HG03025 (cell line): ENCODE measurements around the gene GPR107.

Source experiments
- ATAC-seq: cut with Tn5 transposase; IDR thresholded peaks from one replicate; pipeline ENCODE4 v1.9.1; 2021; ENCODE audit warnings: mild to moderate bottlenecking, moderate library complexity; ENCODE audit not compliant: unreplicated experiment, low FRiP score

The GPR107 gene

DNA sequence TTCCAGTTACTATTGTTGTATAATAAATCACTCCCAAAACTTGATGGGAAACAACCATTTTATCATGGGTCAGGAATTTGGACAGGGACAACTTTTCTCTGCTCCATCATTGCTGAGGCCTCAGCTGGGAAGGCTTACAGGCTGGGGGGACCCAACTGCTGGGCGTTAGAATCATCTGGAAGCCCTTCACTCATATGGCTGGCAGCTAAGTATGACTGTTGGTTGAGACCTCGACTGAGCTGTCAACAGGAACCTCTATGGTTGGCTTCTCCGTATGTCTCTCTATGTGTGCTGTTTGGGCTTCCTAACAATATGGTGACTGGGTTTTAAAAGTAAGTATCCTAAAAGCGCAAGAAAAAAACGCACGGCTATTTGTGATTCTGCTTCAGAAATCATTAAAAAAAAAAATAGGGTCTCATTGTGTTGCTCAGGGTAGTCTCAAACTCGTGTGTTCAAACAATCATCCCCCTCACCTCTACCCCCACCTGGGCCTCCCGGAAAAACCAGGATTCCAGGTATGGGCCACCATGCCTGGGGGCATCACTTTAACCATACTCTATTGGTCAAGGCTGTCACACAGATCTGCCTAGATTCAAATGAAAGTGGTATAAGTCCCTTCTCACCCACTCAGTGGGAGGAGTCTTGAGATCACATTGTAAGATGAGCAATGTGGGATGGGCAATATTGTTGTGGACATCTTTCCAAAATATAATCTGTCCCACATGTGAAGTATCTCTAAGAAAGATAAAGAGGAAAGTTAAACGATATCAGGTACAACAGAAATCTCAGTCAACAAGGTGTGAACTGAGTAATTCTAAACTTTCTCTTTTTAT is 26.0 kb upstream of the GPR107 start:
- ATAC-seq: no peak

DNA sequence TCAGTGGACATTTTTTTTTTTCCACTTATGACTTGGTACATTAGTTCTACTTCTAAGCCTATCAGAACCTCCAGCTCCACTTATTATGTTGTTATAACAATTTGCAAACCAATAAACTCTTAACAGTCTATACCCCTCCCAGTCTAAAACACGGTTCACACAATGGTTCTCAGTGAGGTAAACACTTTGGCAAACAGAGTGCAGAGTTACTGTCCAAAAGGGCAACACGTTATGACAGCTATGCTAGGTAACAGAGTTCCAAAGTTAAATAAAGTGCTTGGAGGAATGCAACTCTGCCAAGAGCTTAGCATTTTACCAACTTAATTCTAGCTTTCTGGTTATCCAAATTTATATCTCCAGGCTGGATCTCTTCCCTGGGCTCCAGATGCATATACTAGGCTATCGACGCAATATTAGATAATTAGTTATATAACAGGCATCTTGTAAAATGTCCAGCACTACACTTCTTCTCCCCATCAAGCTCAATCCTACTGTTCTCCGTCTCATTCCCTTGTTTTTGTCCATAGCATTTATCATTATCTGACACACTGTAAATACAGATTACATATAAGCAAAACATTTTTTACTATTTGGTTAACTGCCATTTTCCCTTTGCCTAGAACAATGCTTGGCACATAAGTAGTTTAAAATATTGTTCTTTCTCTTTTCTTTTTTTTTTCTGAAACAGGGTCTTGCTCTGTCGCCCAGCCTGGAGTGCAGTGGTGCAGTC is 25.0 kb upstream of the GPR107 start:
- ATAC-seq: no peak

DNA sequence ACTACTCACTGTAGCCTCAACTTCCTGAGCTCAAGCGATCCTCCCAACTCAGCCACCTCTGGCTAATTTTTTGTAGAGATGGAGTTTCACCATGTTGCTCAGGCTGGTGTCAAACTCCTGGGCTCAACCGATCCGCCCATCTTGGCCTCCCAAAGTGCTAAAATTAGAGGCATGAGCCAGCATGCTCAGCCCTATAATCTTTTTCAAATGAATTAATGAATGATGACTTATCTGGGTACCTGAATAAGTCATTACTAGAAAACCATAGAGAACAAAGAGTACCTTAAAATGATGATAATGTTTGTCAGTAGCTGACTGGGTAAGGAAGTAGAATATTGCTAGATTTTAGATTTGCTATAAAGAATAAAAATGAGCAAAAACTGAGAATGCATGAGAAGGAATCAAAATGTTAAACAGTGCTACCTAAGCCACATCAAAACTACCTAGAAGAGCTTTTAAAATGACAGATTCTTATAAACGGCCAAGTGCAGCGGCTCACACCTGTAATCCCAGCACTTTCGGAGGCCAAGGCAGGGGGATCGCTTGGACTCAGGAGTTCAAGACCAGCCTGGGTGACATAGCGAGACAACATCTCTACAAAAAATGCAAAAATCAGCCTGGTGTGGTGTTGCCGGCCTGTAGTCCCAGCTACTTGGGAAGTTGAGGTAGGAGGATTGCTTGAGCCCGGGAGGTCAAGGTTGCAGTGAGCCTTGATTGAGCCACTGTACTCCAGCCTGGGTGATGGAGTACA is 24.3 kb upstream of the GPR107 start:
- no peak for ATAC-seq

DNA sequence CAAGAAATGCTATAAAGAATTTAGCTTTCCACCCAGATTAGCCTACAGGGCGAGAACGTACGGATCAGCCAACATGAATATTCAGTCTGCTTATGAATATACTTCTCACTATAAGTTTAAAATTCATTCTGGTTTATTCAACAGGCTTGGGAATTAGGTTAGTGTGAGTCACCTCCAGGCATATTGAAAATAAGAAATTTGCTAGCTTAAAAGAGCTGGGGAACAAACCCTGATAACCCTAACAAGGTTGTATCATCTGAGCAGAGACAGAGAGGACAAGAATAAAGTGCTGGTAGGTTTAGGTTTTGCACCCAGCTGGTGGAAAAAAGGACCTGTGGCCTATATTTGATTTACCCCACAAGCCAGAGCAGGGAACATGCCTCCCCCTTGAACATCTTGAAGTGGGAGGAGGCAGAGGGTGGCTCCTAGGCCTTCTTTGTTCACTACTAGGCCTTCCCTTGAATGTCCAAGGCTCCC is 23.0 kb upstream of the GPR107 start:
- ATAC-seq: no peak

DNA sequence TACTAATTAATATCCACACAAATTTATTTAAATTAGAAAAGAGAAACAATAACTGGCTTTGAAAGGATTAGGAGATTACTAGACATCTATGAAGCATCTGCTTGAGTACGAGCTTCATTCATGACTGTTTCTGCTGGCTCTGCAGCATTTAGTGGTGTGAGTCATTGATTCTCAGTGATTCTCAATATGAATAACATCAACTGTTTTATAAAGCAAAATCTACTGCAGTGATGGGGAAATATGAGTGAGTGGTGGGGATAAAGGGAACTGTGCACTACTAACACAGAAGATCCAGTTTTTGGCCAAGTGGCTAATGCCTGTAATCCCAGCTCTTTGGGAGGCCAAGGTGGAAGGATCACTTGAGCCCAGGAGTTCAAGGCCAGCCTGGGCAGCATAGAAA is 19.1 kb upstream of the GPR107 start:
- no peak for ATAC-seq

DNA sequence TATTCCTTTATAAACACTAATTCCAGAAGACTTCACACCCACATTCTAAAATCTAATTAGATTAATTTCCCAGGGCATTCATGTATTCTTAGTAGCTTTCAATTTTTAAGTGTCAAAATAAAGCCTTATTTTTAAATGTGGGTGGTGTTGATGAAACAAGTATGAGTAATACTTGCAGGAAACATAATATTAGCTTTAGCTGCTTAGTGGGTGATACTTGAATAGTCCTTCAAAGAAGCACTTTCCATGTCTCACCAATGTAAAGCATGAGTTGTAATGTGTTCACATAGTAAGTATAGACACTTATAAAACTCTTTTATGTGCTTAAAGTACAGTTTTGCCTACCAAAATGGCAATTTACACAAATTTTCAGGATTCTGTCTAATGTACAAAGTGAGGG is 17.6 kb upstream of the GPR107 start:
- no peak for ATAC-seq

DNA sequence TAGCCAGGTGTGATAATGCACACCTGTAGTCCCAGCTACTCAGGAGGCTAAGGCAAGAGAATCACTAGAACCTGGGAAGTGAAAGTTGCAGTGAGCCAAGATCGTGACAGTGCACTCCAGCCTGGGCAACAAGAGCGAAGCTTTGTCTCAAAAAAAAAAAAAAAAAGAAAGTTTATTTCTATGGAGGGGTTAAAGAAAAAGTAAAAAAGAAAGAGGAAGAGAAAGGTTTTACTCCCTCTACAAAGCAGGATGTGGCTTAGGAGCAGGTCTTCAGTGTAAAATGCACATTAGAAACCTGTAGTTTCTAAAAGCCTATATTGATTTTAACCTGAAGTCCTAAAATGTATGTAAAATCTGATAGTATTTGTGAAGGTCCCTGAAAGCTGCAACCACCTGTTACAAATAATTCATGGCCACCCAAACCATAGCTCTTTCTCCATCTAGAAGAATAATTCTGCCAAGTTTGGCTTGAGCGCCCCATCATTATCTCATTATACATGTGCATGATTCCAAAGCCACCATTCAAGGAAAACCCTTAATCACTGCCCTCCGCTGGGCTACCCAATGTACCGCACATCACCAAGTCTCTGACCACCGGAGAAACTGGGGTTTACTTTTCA is 14.1 kb upstream of the GPR107 start:
- no peak for ATAC-seq

DNA sequence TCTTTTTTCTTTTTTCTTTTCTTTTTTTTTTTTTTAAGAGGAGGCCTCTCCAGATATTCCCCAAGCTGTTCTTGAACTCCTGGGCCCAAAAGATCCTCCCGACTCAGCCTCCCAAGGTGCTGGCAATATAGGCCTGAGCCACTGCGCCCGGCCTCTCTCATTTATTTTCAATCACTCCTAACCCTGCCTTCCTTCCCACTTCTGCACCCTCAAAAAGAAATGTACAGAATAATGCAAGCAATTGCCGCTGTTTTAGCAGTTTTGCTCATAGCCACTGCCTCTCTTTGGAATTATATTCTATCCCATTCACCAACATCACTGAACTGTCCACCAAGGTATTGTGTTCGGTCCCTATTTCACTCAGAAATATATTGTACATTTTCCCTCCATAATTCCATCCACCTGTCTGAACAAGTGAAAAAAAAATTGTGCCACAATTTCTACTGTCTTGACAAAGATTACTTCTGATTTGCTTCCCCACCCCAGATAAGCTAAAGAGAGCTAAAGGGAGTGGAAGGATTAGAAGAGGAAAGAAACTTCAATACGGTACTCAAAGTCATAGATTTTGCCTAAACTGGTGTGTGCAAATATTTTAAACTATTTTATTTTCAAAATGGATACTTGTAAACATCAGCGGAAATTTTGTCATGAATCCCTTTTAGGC is 12.6 kb upstream of the GPR107 start:
- no peak for ATAC-seq

DNA sequence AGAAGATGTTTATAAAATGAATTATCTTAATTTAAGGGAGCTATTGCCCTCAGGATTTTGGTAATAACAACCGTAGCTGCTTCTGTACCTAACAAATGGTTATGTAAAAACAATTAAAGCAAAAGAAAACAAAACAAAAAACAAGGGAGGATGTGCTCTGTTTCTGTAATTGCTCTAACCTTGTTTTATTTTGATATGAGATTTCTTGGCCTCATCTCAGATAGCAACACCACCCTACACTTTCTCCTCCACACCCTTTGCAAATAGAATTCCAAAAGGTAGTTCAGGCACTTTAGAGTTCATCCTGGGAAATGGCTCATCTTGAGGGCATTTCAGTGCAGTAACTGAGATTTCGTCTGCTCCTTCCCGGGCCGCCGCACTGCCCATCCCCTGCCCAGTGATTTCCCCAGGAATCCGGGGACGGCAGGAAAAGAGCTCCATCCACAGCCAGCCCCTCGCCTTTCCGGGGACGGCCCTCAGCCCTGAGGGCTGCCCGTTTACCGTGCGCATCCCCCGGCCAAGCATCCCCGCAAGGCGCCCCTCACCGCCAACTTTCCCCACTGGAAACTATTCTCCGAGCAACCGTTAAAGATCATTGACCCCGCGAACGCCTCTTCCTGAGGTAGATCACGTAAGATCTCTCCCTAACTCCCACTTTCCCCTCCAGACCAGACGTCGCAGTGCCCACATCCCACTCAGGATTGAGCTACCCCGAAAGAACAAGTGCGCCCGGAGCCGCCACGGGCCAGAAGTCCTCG is 11.9 kb upstream of the GPR107 start:
- ATAC-seq: no peak

DNA sequence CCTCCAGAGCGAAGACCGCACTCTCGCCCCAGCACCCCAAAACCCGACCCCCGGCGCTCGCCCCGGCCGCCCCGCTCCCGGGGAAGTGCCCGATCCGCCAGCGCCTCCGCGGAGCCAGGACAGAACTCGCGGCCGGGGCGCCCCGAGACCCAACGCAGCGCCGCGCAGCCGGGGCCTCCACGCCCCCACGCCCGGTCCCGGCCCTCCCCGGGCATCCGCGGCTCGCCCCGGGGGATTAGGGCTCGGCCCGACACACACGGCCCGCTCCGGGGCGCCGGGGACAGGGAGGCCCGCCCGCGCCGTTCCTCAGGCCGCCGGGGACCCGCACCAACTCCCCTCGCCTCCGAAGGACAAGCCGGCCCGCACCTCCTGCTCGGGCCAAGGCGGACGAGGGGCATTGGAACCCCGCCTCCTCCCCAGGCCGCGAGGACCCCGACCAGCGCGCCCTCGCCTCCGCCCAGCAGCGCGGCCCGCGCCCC is 11.3 kb upstream of the GPR107 start:
- peak; percentile 4 for ATAC-seq

DNA sequence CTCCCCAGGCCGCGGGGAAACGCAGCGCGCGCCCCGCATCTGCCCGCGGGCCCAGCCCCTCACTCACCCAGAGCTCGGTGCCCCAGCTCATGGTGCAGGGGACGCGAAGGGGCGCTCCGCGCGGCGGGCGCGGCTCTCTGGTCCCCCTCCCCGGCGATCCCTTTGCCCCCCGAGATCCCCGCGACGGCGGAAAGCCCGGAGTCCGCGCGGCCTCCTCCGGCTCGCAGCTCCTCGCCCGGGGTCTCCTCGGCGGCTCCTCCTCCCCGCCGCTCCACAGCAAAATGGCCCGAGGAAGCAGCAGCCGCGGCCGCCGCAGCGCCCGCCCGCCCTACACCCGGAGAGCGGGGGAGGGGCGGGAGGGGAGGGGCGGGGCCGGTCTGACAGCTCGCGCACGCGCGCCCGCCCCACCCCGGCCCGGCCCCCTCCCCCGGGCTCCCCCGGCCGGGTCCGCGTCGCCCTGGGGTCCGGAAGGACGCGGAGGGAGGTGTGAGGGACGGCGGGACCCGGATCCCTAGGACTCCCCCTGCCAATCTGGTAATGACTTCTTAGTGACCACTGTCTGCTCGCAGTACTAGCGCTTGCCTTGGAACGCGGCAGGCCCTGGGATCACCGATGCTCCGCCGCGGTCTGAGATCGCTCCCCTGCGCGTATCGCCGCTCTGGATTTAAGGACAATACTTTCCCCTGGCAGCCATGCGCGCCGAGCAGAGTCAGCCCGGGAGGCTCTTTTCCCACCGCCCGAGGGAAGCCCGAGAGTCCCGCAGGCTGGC is 10.6 kb upstream of the GPR107 start, which contains the start of gene FNBP1:
FNBP1 (minus strand) TSS at position 305 of the 769 bp plus-strand sequence; CDS start at position 91, 214 bp downstream.
- peak; percentile 34 for ATAC-seq

DNA sequence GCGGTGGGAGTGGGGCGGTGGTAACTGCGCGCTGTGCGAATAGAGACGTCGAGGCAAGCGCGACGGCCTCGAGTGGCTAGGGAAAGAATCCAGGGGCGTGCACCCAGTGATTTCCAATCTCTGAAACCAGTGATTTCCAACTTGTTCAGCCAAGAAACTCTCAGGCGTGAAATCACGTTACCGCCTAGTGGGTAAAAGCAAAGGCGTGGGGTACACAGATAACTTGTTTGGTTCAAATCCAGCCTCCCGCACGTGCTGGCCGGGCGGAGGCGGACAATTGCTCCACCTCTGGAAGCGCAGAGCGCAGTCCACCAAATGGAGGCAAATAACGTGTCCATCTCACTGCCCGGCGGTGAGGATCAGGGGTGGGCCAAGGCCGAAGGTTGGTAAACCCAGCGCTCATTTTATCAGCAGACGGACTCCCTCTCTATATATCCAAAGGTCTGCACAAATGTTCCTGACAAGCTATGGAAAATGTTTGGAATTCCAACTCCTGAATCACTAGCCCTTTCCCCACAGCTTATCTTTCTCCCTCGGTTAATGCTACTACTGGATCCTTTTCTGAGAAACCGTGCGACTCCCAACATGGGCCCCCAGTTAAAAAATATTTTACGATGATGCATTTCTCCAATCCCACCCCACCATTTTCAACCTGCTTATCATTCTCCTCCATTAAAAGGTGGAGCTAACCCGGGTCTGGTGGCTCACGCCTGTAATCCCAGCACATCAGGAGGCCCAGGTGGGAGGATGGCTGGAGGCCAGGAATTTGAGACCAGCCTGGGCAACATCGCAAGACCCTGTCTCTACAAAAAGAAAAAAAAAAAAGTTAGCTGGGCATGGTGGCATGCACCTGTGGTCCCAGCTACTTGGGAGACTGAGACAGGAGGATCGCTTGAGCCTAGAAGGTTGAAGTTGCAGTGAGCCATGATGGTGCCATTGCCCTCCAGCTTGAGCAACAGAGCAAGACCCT is 9.8 kb upstream of the GPR107 start:
- no peak for ATAC-seq

DNA sequence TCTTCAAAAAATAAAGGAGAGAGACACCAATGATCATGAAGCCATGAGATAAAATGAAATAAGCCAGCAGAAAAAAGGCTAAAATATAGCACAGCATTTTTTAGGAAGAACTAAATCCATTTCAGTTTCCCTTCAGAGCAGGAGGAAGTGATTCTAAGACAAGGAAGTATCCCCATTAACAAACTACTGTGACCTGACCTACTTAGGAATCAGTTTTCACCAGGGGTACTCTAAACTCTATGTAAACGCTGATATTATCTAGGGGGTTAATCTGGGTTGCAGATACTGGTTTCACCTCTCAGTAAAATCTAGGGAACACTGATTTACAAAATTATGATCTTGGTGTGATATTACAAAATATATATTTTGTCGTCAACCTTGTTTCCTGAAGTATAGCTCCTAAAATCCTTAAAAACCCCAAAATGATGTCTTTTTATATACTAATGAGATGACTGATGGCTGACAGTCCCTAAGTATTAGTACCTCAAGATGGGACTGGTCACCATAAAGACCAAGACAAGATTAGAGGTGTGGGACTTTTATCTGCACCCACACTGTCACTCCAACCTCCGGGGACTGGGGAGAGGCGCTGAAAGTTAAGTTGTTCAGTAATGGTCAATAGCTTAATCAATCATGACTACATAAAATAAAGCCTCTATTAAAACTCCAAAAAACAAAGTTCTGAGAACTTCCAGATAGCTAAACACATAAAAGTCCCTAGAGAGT is 7.8 kb upstream of the GPR107 start:
- no peak for ATAC-seq

DNA sequence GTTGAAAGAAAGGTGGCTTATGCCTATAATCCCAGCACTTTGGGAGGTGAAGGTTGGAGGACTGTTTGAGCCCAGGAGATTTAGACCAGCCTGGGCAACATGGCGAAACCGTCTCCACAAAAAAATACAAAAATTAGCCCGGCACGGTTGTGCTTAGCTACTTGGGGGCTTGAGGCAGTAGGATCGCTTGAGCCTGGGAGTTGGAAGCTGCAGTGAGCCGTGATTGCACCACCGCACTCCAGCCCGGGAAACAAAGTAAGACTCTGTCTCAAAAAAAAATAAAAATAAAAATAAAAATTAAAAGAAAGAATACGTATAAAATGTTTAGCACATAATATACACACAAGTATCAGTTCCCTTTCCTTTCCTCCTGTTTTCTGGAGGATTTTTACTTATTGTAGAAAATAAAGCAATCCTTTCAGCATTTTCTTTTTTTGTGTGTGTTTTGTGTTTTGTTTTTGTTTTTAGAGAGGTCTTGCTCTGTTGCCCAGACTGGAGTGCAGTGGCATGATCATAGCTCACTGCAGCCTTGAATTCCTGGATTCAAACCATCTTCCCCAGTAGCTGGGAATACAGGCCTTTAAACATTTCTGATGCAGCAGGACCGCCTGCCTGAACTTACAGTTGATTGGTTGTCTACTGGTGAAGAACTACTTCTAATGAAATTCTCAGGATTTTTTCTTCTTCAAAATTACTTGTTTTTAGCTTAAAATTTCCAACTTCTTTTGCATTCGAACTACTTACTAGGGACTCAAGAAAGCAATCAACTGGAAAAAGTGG is 4.1 kb upstream of the GPR107 start:
- ATAC-seq: no peak

DNA sequence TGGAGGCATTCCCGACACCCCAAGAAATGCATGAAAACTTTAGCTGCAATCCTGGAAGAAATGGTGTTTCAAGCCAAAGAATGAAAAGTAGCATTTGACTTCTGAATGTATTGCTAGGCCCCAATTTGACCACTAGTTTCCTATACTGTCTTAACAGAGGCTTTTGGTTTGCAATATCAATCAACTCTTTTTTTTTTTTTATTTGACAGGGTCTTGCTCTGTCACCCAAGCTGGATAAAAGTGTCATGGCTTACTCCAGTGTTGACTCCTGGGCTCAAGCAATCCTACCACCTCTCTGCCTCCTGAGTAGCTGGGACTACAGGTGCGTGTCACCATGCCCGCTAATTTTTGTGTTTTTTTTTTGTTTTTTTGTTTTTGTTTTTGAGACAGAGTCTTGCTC is 3.2 kb upstream of the GPR107 start:
- ATAC-seq: no peak

DNA sequence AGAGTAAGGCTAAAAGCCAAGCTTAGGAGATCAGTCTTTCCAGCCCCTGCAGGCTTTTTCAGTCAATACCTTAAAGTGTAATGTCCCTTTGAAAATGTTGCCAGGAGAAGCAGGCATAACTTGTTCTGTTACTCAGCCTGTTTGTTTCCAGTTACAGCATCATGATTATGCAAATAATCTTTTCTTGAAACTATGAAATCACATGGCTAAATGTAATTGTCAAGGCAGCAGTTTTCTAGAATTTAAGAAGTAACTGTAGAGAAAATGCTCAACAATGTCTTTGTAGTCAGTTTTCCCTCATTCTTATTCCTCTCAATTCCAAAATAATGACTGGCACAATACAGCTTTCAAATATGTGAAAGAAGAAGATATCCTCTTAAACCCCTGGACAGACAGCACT is 1.9 kb upstream of the GPR107 start:
- ATAC-seq: no peak
